Type B pancreatic cell (in vitro differentiated cells): ENCODE measurements around the gene CENPP. TPM values are rescaled to one million over a fixed set of nuclear protein-coding genes. Genes with fewer than 3 reads are reported as not detected.

Experiments
- DNase-seq: peaks from one replicate; pipeline ENCODE4 v3.0.0; 2021; ENCODE audit warnings: mixed read lengths; ENCODE audit not compliant: unreplicated experiment; ENCODE audit errors: extremely low spot score
- H3K27ac Mint-ChIP-seq: 2 replicates; pipeline ENCODE4 v1.8.0; 2021; ENCODE audit warnings: mild to moderate bottlenecking, mixed read lengths
- H3K27me3 Mint-ChIP-seq: 2 replicates; pipeline ENCODE4 v1.8.0; 2021; ENCODE audit warnings: mixed read lengths
- H3K36me3 Mint-ChIP-seq: 2 replicates; pipeline ENCODE4 v1.8.0; 2021; ENCODE audit warnings: mixed read lengths
- H3K4me1 Mint-ChIP-seq: one replicate; pipeline ENCODE4 v1.8.0; 2021; ENCODE audit warnings: mixed read lengths; ENCODE audit not compliant: unreplicated experiment
- H3K4me3 Mint-ChIP-seq: 2 replicates; pipeline ENCODE4 v1.8.0; 2021; ENCODE audit warnings: mild to moderate bottlenecking, mixed read lengths
- H3K9me3 Mint-ChIP-seq: 2 replicates; pipeline ENCODE4 v1.8.0; 2021; ENCODE audit warnings: mixed read lengths
- total RNA-seq: library from RNA; stranded (reverse); gene quantifications from 2 replicates; pipeline ENCODE4 v1.2.1, GENCODE V29; 2021; ENCODE audit warnings: low replicate concordance
- TF ChIP-seq, protein P1 (sequence below): fragments of 200-600 bp; sonication (generic); conservative IDR thresholded peaks from 2 replicates; pipeline ENCODE4 v1.5.0; 2021; ENCODE audit warnings: antibody characterized with exemption, mild to moderate bottlenecking

The CENPP gene
- total RNA-seq, 1 donor from 2014 or later = 7.6 TPM

DNA sequence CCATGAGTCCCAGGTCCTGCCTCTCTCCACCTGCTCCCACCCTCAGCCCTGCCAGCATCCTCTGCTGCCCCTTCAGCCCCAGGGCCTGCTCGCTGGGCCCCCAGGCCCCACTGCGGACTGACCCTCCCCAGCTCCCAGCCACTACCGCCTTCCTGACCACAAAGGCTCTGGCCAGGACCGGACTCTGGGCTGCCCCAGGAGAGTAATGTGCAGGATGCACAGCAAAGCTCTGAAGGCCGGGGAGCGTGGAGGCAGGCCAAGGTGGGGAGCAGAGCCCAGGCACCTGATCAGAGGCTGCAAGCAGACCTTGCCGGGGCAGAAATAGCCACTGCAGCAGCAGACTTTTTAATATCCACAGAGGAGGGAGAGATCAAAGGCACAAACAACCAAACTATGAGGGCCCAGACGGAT is 316.3 kb downstream of the CENPP start:
- Mint-ChIP-seq H3K27me3 (no peaks in the 10 kb centered on the region), H3K36me3 (peaks cover 28% of the 10 kb centered on the region), H3K4me3 (no peak overlapping the region), H3K9me3 (no peaks in the 10 kb centered on the region), H3K4me1 (peaks cover 4% of the 10 kb centered on the region), H3K27ac (peak overlapping the region; percentile 91)
- peak; percentile 62 for DNase-seq
- TF ChIP-seq, protein P1, sequence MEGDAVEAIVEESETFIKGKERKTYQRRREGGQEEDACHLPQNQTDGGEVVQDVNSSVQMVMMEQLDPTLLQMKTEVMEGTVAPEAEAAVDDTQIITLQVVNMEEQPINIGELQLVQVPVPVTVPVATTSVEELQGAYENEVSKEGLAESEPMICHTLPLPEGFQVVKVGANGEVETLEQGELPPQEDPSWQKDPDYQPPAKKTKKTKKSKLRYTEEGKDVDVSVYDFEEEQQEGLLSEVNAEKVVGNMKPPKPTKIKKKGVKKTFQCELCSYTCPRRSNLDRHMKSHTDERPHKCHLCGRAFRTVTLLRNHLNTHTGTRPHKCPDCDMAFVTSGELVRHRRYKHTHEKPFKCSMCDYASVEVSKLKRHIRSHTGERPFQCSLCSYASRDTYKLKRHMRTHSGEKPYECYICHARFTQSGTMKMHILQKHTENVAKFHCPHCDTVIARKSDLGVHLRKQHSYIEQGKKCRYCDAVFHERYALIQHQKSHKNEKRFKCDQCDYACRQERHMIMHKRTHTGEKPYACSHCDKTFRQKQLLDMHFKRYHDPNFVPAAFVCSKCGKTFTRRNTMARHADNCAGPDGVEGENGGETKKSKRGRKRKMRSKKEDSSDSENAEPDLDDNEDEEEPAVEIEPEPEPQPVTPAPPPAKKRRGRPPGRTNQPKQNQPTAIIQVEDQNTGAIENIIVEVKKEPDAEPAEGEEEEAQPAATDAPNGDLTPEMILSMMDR = no peak

DNA sequence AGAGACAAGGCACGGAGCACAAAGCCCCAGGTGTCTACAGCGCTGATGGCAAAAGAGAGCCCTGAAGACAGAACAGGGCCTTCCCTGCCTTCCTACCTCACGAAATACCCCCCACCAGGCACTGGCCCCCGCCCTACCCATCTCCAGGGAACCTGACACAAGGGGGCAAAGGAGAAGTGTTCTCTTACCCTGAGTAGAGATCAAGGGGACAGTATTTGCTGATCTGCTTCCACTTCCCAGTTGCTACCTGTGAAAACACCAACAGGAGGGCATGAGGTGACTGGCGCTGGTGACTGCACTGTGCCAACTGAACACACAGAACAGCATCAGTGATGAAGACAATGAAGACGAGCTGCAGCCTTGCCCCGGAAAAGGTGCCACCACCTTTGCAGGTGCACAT is 316.8 kb downstream of the CENPP start:
- DNase-seq = peak; percentile 42
- Mint-ChIP-seq H3K27me3 (no peaks in the 10 kb centered on the region), H3K36me3 (peaks cover 33% of the 10 kb centered on the region), H3K9me3 (no peaks in the 10 kb centered on the region), H3K4me1 (peaks cover 4% of the 10 kb centered on the region), H3K4me3 (no peak overlapping the region), H3K27ac (no peak overlapping the region)
- TF ChIP-seq, protein P1 = no peak

DNA sequence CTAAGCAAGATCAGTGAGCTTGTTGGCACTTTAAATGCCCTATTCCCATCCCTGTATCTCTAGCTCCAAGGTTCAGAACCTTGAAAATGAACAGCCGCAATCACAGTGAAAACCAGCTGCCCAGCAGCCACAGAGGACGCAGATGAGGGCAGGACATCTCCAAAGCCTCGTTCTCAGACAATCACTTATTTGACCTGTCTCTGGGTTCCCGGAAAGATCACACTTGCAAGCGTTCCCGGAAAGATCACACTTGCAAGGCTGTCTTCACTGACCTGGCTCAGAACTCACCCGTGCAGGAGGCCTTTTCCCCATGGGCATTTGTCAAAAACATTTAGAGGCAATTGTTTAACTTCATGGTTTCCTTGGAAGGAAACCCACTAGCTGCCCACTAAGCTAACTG is 318.5 kb downstream of the CENPP start:
- Mint-ChIP-seq H3K4me3 (no peak overlapping the region), H3K36me3 (peaks cover 37% of the 10 kb centered on the region), H3K9me3 (no peaks in the 10 kb centered on the region), H3K27ac (no peak overlapping the region), H3K4me1 (peaks cover 4% of the 10 kb centered on the region), H3K27me3 (no peaks in the 10 kb centered on the region)
- DNase-seq = no peak
- TF ChIP-seq, protein P1 = no peak

DNA sequence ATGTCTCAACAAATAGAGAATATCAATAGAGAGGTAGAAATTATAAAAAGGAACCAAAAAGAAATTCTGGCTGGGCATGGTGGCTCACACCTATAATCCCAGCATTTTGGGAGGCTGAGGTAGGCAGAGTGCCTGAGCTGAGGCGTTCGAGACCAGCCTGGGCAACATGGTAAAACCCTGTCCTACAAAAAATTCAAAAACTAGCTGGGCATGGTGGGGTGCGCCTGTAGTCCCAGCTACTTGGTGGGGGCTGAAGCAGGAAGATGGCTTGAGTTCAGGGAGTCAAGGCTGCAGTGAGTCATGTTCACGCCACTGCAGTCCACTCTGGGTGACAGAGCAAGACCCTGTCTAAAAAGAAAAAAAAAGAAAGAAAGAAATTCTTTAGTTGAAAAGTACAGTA is 319.3 kb downstream of the CENPP start:
- H3K27me3 Mint-ChIP-seq = no peaks in the 10 kb centered on the region
- DNase-seq = no peak
- no peaks in the 10 kb centered on the region for H3K9me3 Mint-ChIP-seq
- peaks cover 4% of the 10 kb centered on the region for H3K4me1 Mint-ChIP-seq
- no peak overlapping the region for H3K4me3 Mint-ChIP-seq
- H3K36me3 Mint-ChIP-seq = peaks cover 37% of the 10 kb centered on the region
- H3K27ac Mint-ChIP-seq = no peak overlapping the region
- TF ChIP-seq, protein P1 = no peak

DNA sequence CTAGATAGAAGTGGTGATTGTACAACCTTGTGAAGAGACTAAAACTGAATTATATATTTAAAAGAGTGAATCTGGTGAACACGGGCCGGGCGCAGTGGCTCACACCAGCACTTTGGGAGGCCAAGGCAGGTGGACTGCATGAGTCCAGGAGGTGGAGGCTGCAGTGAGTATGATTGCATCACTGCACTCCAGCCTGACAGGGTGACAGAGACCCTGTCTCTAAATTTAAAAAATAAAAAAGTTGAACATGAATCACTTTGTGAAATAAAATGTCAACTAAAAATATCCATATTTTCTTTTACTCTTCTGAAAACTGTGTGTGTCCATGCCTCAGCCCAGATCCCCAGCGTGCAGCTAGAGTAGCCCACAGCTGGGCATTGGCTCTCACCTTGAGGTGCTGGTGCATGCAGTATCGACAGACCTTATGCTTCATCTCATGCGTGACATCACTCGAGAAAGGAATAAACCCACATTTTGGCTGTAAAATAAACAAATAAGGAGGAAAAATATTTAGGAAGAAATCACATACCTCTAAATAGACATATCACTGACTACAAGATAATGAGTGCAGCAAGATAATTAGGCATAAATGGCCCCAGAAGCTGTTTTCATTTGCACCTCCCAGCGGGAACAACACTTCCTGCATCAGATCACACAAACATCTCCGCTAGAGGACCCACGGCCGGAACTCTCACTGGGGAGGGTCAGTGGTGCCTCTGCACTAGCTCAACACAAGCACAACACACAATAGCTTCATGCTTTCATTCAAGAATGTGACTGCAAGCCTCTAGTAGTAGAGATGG is 322.1 kb downstream of the CENPP start:
- H3K27me3 Mint-ChIP-seq = no peaks in the 10 kb centered on the region
- H3K4me1 Mint-ChIP-seq = no peaks in the 10 kb centered on the region
- no peak overlapping the region for H3K4me3 Mint-ChIP-seq
- TF ChIP-seq, protein P1 = no peak
- DNase-seq = peak; percentile 27
- H3K9me3 Mint-ChIP-seq = no peaks in the 10 kb centered on the region
- peaks cover 37% of the 10 kb centered on the region for H3K36me3 Mint-ChIP-seq
- H3K27ac Mint-ChIP-seq = peak overlapping the region; percentile 58
